RCC 7860 (cell line): Measurements from ENCODE around the gene PDIK1L.

Experiments used
- DNase-seq: peaks from one replicate; pipeline ENCODE4 v3.0.0-alpha.2; 2015; ENCODE audit warnings: low spot score
- FAIRE-seq: peaks from 2 replicates; lab custom pipeline; 2012; peaks lifted over from hg19 to GRCh38; lab: Jason Lieb, UNC

PDIK1L gene

DNA sequence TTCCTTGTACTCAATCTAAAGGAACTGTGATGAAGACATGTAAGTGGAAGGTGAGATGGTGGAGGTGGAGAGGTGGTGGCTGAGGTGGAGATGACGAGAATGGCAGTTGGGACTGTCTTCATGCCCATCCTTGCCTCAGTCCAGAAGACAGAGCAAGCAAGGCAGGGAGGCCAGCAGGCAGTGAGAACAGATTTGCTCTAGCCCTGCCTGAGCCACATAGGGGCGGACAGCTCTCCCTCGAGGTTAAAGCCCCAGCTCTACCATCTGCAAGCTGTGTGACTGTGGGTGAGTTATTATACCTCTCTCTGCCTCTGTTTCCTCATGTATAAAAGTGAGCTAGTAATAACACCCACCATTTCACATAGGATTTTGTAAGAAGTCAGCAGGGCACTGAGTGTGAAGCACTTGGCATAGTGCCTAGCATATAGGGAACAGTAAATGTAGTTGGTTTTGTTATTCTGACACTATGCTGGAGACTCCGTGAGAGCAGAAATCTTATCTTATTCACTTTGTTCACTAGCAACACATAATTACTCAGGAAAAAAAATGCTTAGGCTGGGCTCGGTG, 42.4 kb downstream of the PDIK1L start:
- no peak for FAIRE-seq
- DNase-seq = no peak

DNA sequence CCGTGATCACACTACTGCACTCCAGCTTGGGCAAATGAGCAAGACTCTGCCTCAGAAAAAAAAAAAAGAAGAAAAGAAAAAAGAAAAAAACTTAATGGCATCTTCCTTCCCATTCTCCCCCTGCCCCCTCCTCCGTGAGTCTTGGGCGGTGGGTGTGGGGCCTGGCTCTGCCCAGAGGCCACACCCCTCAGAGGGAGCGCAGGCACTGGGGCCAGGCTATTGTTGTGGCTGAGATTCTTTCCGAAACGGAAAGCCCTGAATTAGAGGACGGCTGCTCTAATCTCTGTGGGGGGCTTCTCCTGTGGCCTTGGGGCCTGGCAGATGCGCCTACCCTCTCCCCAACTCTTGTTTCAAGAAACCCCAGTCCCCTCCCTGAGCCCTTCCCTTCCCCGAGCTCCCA, 43.1 kb downstream of the PDIK1L start:
- no peak for FAIRE-seq
- no peak for DNase-seq

DNA sequence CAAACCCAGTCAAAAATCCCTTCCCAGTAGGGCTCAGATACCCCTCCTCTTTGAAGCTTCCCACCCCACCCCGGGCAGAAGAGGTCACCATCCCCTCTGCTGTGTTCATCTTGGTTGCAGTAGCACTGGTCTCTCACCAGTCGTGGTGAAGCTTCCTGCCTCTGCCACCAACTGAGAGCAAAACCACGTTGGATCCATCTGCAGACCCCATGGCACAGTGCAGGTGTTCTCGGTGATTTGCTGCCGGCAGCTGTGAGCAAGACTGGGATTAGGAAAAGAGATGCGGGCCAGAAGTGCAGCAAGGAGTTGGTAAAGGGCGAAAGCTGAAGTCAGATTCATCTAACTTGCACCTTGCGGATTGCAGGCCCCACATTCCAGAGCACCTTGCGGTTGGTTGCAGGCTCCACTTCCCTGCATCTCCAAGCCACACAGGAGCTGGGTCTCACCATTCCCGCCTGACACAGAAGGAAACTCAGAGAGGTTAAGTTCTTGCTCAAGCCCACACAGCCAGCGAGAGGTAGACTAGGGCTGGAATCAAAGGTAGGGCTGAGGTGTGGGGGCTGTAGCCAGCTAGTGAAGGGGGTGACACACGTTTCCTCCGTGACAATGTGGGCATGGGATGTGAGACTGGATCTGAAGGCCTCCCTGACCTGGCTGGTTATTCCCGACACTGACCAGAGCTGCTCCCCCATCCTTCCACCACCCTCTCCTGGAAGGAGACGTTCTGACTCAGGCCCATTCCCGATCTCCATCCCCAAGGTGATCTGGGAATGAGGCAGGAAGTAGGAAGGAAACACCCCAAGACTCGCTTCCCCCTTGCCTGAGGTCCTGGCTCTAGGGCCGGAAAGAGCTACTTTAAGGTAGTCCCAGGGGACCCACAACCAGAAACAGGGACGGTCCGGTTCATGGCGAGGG, 44.0 kb downstream of the PDIK1L start:
- FAIRE-seq (no peak), DNase-seq (no peak)

DNA sequence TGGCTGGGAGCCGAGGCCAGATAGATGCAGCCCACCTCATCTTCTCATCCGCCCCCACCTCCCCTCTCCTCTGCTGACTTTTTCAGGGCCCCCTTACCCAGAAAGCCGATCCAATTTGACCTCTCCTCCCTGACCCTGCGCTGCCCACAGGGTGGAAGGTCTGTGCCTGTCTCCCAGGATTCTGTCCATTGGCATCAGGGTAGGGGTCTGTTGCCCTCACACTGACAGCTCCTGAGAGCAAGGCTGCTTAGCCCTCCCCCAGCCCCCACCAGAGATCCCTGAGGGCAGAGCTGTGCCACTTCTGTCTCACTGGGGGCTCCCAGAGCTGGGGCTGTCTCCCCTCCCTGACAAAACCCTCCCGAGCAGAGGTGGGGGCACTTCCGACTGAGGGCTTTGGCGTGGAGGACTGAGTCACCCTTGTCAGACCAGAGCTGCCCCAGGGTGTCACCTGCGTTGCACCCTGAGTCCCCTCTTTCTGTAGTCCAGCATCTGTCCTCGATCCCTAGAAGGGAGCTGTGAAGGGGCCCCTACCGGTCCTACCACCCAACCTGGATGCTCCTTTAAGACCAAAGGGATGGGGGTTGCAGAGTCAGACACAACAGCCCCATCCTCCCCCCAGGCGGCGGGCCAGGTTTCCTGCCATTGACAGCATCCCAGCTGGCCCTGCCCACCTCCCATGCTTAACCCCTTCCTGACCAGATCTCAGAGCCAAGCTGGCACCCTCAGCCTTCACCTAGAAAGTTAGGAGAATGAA, 44.8 kb downstream of the PDIK1L start:
- no peak for DNase-seq
- no peak for FAIRE-seq

DNA sequence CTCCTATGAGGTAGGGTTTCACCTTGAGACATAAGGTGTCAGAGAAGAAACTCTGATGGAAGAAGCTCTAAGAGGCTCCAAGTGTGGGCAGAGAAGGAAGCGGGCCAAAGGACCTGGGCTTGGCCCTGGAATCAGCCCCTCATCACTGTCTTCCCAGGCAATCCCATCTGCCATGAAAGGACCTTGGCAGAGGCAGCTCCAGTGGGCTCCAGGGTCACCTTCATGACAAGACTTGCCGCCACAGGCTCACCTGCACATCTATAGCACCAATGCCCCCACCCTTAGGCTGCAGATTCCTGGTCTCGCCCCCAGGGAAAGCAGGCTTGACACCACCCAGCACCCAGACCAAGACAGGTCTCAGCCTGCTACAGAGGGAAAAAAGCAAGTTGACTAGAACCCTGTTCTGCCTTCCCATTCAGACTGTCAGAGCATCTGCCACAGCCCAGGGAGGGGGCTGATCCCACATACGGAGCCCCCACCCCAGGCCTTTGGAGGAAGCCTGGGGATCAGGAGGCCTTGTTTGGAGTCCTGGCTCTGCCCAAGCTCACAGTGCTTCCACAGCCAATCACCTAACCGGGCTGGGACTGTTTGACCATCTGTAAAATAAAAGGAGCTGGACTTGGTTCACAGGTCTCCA, 46.8 kb downstream of the PDIK1L start:
- no peak for DNase-seq
- no peak for FAIRE-seq

DNA sequence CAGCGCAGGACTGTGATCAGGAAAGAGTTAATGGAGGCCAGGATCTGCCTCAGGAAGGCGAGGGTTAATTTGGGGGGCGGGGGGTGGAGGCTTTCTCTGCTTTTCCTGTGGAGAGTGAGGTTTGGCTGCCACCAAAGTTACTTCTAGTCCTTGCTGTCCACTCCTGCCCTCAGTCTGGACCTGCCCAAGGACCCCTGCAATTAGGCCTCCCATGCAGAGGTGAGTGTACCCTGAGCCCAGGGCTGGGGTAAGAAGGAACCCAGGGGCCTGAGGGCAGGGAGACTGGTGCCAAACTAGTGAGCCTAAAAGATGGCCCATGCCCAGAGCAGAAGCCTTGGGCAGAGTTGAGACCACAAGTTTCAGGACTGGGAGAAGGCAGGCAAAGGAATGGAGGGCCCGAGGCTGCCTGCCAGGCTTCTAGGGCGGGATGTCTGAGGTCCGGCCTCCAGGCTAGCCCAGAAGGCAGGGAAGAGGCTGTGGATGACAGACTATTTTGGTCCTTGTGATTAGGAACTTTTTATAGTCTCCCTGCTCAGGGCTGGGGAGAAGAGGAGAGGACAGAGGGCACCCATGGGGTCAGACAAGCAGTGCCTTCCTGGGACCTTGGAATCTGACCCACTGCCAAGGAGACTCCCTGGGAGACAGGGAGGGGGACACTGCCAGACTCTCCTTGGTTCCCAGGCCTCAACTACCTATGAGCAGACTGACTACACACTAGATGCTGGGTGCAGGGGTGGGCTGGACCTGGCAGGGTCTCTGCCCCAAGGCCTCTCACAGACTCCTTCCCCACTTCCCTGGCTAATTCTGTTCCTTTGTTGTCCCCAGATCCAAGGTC, 47.5 kb downstream of the PDIK1L start, which contains the start of gene FAM110D:
Gene FAM110D (plus strand): TSS at position 172 of the 835 bp plus-strand sequence. CDS start 2,213 bp downstream, outside the sequence.
- DNase-seq (no peak), FAIRE-seq (no peak)

DNA sequence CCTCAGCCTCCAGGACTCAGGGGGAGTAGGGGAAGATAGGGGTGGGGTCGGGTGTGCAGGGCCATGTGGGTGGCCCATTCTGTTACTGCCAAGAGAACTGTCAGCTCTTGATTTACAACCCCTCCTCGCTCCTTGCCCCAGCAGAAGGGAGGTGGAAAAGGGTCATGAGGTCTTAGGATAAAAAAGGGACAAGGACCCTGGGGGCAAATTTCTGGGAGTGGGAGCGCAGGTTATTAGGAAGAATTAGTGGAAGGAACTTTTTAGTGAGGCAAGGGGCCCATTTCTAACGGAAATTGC, 48.1 kb downstream of the PDIK1L start:
- no peak for FAIRE-seq
- DNase-seq = no peak

DNA sequence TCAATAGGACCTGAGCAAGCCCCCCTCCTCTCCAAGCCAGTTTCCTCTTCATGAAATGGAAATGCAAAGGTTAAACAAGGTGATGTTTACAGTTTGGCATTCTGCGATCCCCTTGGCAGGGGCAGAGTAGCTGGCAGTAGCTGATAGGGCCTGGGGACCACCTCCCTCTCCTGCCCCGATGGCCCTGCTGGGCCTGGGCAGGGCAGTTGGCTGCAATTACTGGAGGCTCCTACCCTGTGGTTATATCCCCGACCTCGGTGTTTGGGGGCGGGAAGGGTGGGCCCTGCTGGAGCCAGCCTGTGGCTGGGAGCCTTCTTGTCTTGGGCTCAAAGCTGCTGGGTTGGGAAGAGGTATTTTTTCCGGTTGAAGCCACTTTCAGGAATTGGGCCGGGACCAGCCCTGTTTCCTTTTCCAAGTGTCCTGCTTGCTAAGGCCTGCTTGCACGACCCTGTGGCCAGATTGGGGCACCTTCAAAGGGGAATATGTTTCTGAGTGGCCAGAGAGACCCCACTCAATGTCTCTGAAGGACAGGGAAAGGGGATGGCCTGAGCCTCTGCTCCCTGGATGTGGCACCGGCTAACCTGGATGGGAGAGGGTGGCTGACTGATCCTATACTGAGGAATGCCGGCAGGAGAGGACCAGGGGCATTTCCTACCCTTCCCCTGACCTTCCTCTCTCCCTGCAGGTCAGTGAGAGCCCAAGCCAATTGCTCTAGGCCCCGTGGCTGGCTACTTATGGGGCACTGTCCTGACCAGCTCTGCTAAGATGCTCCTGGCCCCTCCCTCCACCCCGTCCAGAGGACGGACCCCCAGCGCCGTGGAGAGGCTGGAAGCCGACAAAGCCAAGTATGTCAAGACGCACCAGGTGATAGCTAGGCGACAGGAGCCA, 49.1 kb downstream of the PDIK1L start:
- DNase-seq (no peak), FAIRE-seq (no peak)

DNA sequence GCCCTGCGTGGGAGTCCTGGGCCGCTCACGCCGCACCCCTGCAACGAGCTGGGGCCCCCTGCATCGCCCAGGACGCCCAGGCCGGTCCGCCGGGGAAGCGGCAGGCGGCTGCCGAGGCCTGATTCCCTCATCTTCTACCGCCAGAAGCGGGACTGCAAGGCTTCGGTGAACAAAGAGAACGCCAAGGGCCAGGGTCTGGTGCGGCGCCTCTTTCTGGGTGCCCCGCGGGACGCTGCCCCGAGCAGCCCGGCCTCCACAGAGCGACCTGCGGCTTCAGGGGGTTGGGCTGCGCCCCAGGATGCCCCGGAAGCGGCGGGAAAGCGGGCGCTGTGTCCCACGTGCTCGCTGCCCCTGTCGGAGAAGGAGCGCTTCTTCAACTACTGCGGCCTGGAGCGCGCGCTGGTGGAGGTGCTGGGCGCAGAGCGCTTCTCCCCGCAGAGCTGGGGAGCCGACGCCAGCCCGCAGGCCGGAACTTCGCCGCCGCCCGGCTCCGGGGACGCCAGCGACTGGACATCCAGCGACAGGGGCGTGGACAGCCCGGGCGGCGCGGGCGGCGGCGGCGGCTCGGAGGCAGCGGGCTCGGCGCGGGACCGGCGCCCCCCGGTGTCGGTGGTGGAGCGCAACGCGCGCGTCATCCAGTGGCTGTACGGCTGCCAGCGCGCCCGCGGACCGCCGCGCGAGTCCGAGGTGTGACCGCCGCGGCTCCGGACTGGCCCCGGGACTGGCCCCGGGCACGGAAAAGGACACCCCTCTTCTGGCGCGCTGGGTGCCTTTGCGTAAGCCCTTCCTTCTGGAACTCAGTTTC, 50.0 kb downstream of the PDIK1L start:
- FAIRE-seq (no peak), DNase-seq (peak; percentile 14)

DNA sequence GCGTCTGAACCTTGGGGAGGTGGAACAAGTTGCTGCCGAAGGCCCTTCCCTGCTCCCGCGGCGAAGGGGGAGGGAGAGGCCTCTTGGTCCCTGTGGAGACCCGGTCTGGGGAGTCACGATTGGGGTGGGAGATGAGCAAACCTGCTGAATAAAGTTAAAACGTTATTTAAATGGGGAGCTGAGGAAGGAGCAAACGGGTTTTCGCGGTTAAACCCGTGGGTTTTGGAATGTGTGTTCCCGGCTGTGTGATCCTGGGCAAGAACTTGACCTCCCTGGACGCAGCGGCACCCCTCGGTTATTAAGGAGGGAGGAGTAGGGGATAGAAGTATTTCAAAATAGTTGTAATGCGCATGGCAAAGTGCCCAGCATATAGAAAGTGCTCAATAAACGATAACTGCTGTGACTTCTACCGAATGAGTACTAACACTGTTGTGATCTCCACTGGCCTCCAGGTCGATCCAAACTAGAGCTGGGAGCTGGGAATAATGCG, 50.6 kb downstream of the PDIK1L start:
- no peak for FAIRE-seq
- DNase-seq = no peak

DNA sequence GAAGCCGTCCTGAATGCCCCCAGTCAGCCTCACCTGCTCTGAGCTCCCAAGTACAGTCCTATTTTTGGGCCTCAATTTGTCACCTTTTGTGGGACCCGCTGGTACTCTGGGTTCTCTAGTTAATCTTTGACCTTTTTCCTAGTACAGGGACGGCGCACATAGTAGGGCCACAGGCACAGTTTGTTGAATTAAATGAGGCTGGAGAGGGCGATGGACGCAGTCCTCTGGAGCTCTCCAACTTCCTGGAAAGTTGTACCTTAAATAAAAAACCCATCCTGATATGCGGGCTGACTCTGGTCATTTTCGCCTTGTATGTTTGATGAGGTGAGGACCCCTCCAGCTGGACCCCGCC, 52.0 kb downstream of the PDIK1L start:
- FAIRE-seq = no peak
- DNase-seq = no peak

DNA sequence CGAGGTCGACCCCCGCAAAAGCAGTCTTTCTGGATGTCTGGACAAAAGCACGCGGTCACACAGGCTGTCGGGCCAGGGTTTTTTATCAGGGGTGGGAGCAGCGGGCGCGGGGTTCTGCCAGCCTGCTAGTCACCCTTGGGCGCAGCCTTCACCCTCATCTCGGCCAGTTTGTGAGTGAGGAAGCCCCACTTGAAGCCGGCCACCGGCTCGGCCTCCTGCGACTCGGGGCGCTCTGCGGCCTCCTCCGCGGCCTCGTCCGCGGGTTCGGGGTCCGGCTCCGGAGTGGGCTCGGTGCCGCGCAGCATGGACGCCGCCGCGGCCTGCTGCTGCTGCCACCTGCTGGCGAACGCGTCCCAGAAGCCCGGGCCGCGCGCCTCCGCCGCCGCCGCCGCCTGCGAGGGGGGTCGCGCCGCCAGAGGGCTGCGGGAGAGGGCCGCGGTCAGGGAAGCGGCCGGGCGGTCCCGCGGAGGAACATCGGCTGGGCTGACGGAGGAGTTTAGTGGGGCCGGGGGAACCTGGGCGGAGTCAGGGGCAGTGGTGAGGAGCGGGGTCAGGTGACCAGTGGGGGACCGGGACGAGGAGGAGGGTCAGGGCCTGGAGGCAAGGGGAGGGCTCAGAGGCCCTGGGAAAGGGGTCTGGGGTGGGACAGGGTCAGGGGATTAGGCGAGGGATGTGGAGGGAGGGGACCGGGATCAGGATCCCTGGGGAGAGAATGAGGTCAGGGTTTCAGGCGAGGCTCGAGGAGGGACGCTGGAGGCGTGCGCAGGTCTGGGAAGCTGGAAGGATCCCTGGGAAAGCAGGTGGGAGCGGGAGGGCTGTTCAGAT, 52.6 kb downstream of the PDIK1L start:
- no peak for FAIRE-seq
- DNase-seq = no peak

DNA sequence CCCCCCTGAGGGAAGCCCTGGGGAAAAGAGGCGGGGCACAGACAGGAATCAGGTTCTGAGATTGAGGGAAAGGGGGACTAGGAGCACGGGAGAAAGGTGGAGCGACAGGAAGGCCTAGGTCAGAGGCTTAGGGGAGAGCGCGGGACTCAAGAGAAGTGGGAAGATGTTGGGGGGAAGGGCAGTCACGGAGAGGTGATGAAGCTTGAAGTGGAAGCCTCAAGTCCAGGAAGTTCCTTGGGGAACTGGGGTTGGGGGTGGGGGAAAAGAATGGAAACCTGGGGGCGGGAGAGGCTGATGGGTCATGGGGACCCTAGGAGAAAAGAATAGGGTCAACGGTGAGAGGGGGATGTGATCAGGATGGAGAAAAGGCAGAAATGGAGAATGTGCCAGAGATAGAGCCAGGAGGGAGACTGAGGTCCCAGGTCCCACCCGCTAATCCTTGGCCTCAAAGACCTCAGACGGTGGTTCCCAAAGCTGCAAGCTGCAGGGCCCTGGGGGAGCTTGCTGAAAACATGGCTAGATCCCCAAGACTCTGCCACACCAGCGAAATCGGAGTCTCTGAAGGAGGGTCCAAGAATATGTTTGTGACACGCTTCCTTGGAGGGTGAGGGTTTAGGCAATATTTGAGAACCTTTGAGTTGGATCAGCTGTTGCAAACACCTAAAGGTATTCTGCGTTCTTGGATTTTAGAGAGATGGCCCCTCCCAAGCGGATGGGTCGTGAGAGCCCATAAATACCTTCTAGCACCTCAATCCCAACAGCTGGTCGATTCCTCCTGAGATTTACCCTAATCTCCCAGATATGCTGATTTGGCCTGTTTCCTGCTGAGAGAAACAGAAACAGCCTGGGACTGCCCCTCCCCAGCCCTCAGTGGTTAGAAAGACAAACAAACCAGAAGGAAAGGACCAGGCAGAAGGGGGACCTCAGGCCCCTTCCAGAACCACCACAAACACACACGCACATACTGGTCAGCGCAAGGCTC, 53.5 kb downstream of the PDIK1L start:
- FAIRE-seq (no peak), DNase-seq (no peak)

DNA sequence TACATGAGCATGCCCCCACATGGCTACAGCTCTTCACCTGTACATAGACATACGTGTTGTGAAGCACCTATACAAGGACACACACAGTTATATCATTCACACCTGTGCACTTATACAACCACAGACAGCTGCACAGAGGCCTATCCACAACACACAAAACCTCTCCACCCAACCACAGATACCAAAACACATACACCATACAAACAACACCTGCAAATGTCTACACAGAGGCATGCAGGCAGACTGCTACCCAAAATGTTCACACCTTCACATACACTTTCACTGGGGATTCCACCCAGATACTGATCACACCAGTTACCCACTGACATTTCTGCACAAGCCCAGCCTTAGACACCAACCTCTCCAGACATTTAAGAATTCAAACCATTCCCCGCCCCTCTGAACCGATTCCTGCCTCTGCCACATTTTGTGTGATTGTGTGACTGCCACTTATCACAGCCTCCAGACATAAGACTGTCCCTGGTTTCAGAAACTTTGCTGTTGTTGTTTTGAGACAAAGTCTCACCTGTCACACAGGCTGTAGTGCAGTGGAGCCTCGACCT, 55.2 kb downstream of the PDIK1L start:
- FAIRE-seq (no peak), DNase-seq (no peak)

DNA sequence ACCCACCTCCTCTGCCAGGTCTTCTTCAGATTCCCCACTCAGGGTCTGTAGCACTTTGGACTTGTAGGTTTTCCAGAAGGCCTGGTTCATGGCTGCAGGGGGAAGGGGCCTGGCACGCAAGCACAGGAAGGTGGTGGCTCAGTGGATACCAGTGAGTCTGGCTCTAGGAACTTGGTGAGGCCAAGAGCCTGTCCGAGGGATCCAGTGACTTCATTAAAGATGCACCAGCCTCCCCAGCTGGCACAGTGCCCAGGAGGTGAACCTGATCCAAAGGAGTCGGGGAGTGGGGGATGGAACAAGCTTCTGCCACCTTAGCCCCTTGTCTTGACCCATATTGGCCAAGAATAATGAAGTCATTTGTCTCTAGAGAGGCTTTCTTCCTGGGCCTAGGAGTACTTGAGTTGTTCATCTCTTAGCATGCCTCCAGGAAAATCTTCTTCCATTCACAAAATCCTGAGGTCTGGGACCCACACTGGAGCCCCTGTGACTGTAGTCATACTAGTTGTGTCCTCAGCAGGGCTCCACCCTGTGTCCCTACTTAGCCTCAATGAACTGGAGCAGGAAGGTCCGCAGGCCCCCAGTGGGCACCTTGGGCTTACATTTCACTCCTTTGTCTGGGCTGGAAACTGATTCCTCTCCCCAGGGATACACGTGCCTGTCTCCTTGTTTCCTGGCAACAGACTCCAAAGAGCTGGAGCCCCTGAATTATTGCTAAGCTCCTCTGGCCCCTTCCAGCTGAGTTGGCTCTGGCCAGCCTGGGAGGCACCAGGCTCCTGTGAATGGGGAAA, 57.0 kb downstream of the PDIK1L start, which contains the start of gene C1orf232:
Gene C1orf232 (minus strand): TSS at position 554 of the 788 bp plus-strand sequence. CDS start 464 bp downstream, at position 90.
- DNase-seq (no peak), FAIRE-seq (no peak)
